Measurements from ENCODE around the gene CAB39L.
A peak's percentile ranks its signal among the peaks of the same experiment; 100 is the strongest.

Gene CAB39L

DNA sequence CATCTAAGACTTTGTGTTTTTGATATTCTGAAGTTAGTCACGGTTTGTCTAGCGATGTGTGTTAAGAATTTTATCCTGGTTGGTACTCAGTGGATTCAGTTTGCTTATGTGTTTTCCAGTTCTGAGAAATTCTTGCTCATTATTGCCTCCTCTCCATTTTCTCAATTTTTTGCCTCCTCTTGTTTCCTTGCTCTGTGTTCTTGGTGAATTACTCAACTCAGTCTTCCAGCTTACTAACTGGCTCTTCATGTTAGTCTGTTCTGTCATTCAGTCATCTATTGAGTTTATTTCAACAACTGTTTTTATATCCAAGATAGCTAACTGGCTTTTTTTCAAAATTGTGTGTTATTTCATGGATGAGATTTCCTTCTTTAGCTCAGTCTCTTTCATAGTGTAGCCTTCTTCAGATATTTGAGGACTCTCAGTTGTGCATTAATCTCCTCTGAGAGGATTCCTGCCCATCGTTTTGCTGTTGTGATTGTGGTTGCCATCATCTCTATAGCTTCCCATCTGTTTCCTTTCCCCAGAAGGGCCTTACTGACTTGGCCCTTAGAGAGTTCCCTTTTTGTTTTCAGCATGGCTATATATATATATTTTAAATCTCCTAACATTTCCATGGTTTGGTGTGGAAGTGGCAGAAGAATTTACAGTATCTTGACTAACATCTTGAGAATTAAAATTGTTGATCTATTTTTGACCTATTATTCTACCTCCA, 6.4 kb upstream of the CAB39L start:
- no peaks in the 10 kb centered on the region for H4K20me1 ChIP-seq (ENCODE audit: low read depth, low read length)
- H3K4me2 ChIP-seq (ENCODE audit: low read depth, low read length, poor library complexity, severe bottlenecking), result no peak overlapping the region
- no peaks in the 10 kb centered on the region for H3K9me2 ChIP-seq (replicated peaks; ENCODE audit: insufficient read depth, low read length)
- H3K9ac ChIP-seq (ENCODE audit: low read length), result no peak overlapping the region
- H3K27ac ChIP-seq (ENCODE audit: low read depth, low read length), result peak overlapping the region; percentile 1; the same call in 1 of the 2 replicates
- peaks cover 31% of the 10 kb centered on the region for H3F3A ChIP-seq (ENCODE audit: insufficient read depth)
- H3K9me3 ChIP-seq (ENCODE audit: insufficient read depth, low read length), result no peaks in the 10 kb centered on the region
- TF ChIP-seq, protein P1, sequence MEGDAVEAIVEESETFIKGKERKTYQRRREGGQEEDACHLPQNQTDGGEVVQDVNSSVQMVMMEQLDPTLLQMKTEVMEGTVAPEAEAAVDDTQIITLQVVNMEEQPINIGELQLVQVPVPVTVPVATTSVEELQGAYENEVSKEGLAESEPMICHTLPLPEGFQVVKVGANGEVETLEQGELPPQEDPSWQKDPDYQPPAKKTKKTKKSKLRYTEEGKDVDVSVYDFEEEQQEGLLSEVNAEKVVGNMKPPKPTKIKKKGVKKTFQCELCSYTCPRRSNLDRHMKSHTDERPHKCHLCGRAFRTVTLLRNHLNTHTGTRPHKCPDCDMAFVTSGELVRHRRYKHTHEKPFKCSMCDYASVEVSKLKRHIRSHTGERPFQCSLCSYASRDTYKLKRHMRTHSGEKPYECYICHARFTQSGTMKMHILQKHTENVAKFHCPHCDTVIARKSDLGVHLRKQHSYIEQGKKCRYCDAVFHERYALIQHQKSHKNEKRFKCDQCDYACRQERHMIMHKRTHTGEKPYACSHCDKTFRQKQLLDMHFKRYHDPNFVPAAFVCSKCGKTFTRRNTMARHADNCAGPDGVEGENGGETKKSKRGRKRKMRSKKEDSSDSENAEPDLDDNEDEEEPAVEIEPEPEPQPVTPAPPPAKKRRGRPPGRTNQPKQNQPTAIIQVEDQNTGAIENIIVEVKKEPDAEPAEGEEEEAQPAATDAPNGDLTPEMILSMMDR (IDR thresholded peaks at IDR 0.05; ENCODE audit: insufficient read depth, low read length, poor library complexity, severe bottlenecking), result no peak
- TF ChIP-seq EZH2phosphoT487 (conservative IDR thresholded peaks at IDR 0.05; ENCODE audit: low read length), result no peak
- H3K4me3 ChIP-seq (ENCODE audit: insufficient read depth, low read length, poor library complexity, severe bottlenecking), result no peak overlapping the region
- H3K27me3 ChIP-seq (ENCODE audit: low read length), result no peaks in the 10 kb centered on the region
- H3K79me2 ChIP-seq (ENCODE audit: insufficient read depth, low read length), result peaks cover 81% of the 10 kb centered on the region
- H2AFZ ChIP-seq (ENCODE audit: low read depth, low read length, severe bottlenecking), result no peak overlapping the region
- H3K36me3 ChIP-seq (ENCODE audit: low read length), result peaks cover 8% of the 10 kb centered on the region; the same call in 1 of the 2 replicates

DNA sequence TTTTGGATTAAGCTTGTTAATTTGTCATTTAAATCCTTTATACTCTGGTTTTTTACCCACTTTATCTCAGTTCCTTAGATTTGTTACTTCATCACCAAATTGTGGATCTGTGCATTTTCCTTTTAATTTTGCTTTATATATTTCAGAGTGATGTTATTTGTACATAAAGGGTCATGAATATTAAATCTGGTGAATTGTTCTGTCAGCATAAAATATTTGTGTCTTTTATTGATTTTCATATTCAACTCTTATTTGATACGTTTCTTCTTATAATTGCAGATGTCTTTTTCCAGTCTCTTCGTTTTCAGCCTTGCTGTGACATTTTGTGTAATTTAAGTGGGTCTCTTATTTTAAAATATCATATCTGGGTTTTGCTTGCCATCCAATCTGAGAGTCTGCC, 4.9 kb upstream of the CAB39L start:
- H4K20me1 ChIP-seq (ENCODE audit: low read depth, low read length), result no peaks in the 10 kb centered on the region
- peaks cover 34% of the 10 kb centered on the region for H3F3A ChIP-seq (ENCODE audit: insufficient read depth)
- no peak overlapping the region for H3K9ac ChIP-seq (ENCODE audit: low read length)
- no peak overlapping the region for H2AFZ ChIP-seq (ENCODE audit: low read depth, low read length, severe bottlenecking)
- no peaks in the 10 kb centered on the region for H3K9me2 ChIP-seq (replicated peaks; ENCODE audit: insufficient read depth, low read length)
- H3K27me3 ChIP-seq (ENCODE audit: low read length), result no peaks in the 10 kb centered on the region
- peaks cover 8% of the 10 kb centered on the region; the same call in 1 of the 2 replicates for H3K36me3 ChIP-seq (ENCODE audit: low read length)
- no peak overlapping the region for H3K27ac ChIP-seq (ENCODE audit: low read depth, low read length)
- H3K9me3 ChIP-seq (ENCODE audit: insufficient read depth, low read length), result no peaks in the 10 kb centered on the region
- peak overlapping the region; percentile 78 for H3K4me2 ChIP-seq (ENCODE audit: low read depth, low read length, poor library complexity, severe bottlenecking)
- H3K4me3 ChIP-seq (ENCODE audit: insufficient read depth, low read length, poor library complexity, severe bottlenecking), result no peak overlapping the region
- TF ChIP-seq EZH2phosphoT487 (conservative IDR thresholded peaks at IDR 0.05; ENCODE audit: low read length), result no peak
- TF ChIP-seq, protein P1 (IDR thresholded peaks at IDR 0.05; ENCODE audit: insufficient read depth, low read length, poor library complexity, severe bottlenecking), result no peak
- peaks cover 72% of the 10 kb centered on the region for H3K79me2 ChIP-seq (ENCODE audit: insufficient read depth, low read length)

DNA sequence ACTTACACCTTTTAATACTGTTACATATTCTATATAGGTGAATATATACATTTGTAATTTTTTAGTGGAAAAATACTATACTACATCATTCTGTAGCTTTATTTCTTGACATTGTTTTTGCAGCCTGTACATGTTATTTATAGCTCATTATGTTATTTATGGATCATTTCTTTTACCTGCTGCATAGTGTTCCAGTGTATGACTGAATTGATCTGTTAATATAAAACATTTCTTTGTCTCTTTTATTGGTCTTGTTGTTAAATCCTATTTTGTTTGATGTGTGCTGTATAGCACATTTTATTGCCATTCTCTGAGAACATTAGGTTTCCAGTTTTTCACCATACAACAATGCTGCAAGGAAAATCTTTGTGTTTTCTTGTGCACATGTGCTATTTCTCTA, 2.6 kb upstream of the CAB39L start:
- no peak overlapping the region for H2AFZ ChIP-seq (ENCODE audit: low read depth, low read length, severe bottlenecking)
- peaks cover 34% of the 10 kb centered on the region for H3F3A ChIP-seq (ENCODE audit: insufficient read depth)
- peaks cover 54% of the 10 kb centered on the region for H3K79me2 ChIP-seq (ENCODE audit: insufficient read depth, low read length)
- peak overlapping the region; percentile 78 for H3K4me2 ChIP-seq (ENCODE audit: low read depth, low read length, poor library complexity, severe bottlenecking)
- peak overlapping the region; percentile 95 for H3K27ac ChIP-seq (ENCODE audit: low read depth, low read length)
- TF ChIP-seq, protein P1 (IDR thresholded peaks at IDR 0.05; ENCODE audit: insufficient read depth, low read length, poor library complexity, severe bottlenecking), result no peak
- TF ChIP-seq EZH2phosphoT487 (conservative IDR thresholded peaks at IDR 0.05; ENCODE audit: low read length), result no peak
- no peaks in the 10 kb centered on the region for H4K20me1 ChIP-seq (ENCODE audit: low read depth, low read length)
- peaks cover 4% of the 10 kb centered on the region; the same call in 1 of the 2 replicates for H3K36me3 ChIP-seq (ENCODE audit: low read length)
- H3K9me2 ChIP-seq (replicated peaks; ENCODE audit: insufficient read depth, low read length), result no peaks in the 10 kb centered on the region
- H3K4me3 ChIP-seq (ENCODE audit: insufficient read depth, low read length, poor library complexity, severe bottlenecking), result peak overlapping the region; percentile 58
- H3K9ac ChIP-seq (ENCODE audit: low read length), result peak overlapping the region; percentile 35
- no peaks in the 10 kb centered on the region for H3K27me3 ChIP-seq (ENCODE audit: low read length)
- H3K9me3 ChIP-seq (ENCODE audit: insufficient read depth, low read length), result no peaks in the 10 kb centered on the region
